CD14-positive monocyte (primary cell): ENCODE results near the gene NEIL3. TPM values are rescaled to one million over a fixed set of nuclear protein-coding genes. Genes with fewer than 3 reads are reported as not detected.

Source experiments
- DNase-seq, 3 donors: peaks; one replicate each; pipeline ENCODE4 v3.0.0-alpha.2; 2011 to 2022
- H2AFZ ChIP-seq: 2 replicates; pipeline ENCODE4 v1.6.0; 2012; ENCODE audit warnings: mild to moderate bottlenecking, low read depth, low read length, inconsistent platforms; ENCODE audit not compliant: insufficient read depth, poor library complexity, severe bottlenecking
- H3K27ac ChIP-seq, 2 donors: 1 replicate in 1 of 2; 2 replicates in 1 of 2; pipeline ENCODE4 v1.5.1; 2012 to 2013; ENCODE audit warnings: low read length in 2 of 2, control low read depth in 1 of 2, inconsistent platforms in 1 of 2, low read depth in 1 of 2, mild to moderate bottlenecking in 1 of 2
- H3K27me3 ChIP-seq, 2 donors: one replicate each; pipeline versions ENCODE4 v1.6.0 to v1.6.1; 2011 to 2013; ENCODE audit warnings: low read length in 2 of 2; ENCODE audit not compliant: control insufficient read depth in 2 of 2, insufficient read depth in 2 of 2
- H3K36me3 ChIP-seq, 2 donors: replicated peaks in 1 of 2; 1 replicate in 1 of 2; 2 replicates in 1 of 2; pipeline versions ENCODE4 v1.5.1 to v1.6.1; 2012 to 2013; ENCODE audit warnings: low read length in 2 of 2, control low read depth in 1 of 2, inconsistent platforms in 1 of 2, mild to moderate bottlenecking in 1 of 2; ENCODE audit not compliant: insufficient read depth in 2 of 2, control insufficient read depth in 1 of 2
- H3K4me1 ChIP-seq, 2 donors: 1 replicate in 1 of 2; 2 replicates in 1 of 2; pipeline versions ENCODE4 v1.5.1 to v1.6.1; 2012 to 2013; ENCODE audit warnings: low read length in 2 of 2, control low read depth in 1 of 2, inconsistent platforms in 1 of 2, mild to moderate bottlenecking in 1 of 2, moderate library complexity in 1 of 2; ENCODE audit not compliant: insufficient read depth in 2 of 2, control insufficient read depth in 1 of 2
- H3K4me2 ChIP-seq: replicated peaks from 2 replicates; pipeline ENCODE3; 2012; ENCODE audit warnings: low read length, moderate library complexity, mild to moderate bottlenecking; ENCODE audit not compliant: poor library complexity, severe bottlenecking; ENCODE audit errors: extremely low read depth
- H3K4me3 ChIP-seq, 3 experiments: fragments of 200-600 bp in 1 of 3; sonication (generic) in 1 of 3; replicated peaks in 1 of 3; 1 replicate in 2 of 3; 2 replicates in 1 of 3; pipeline ENCODE4 v1.5.1; 2011 to 2013; ENCODE audit warnings: low read length in 3 of 3, mild to moderate bottlenecking in 3 of 3, control low read depth in 2 of 3, low read depth in 2 of 3, inconsistent platforms in 1 of 3, moderate library complexity in 1 of 3
- H3K79me2 ChIP-seq: 2 replicates; pipeline ENCODE4 v1.6.0; 2012; ENCODE audit warnings: mild to moderate bottlenecking, control low read depth, inconsistent platforms, low read length, moderate library complexity; ENCODE audit not compliant: insufficient read depth
- H3K9ac ChIP-seq: 2 replicates; pipeline ENCODE4 v1.6.0; 2017; ENCODE audit warnings: low read length, mild to moderate bottlenecking; ENCODE audit not compliant: insufficient read depth, poor library complexity, severe bottlenecking
- H3K9me3 ChIP-seq, 2 donors: replicated peaks in 1 of 2; 1 replicate in 1 of 2; 2 replicates in 1 of 2; pipeline versions ENCODE4 v1.5.1 to v1.6.1; 2012 to 2013; ENCODE audit warnings: low read length in 2 of 2, control low read depth in 1 of 2; ENCODE audit not compliant: control insufficient read depth in 1 of 2, insufficient read depth in 1 of 2
- H4K20me1 ChIP-seq: 2 replicates; pipeline ENCODE4 v1.6.0; 2012; ENCODE audit warnings: mild to moderate bottlenecking, low read length, control low read depth, moderate library complexity; ENCODE audit not compliant: insufficient read depth
- H3K27ac Mint-ChIP-seq, 7 donors: one replicate each; pipeline ENCODE4 v1.8.0; 2020; ENCODE audit warnings: mild to moderate bottlenecking in 7 of 7, mixed read lengths in 7 of 7, moderate library complexity in 6 of 7, inconsistent platforms in 2 of 7
- H3K27me3 Mint-ChIP-seq, 3 donors: one replicate each; pipeline ENCODE4 v1.8.0; 2021 to 2022; ENCODE audit warnings: low read depth in 3 of 3, mild to moderate bottlenecking in 3 of 3, mixed read lengths in 3 of 3, moderate library complexity in 3 of 3, inconsistent platforms in 1 of 3
- H3K36me3 Mint-ChIP-seq, 2 donors: one replicate each; pipeline ENCODE4 v1.8.0; 2020; ENCODE audit warnings: mixed read lengths in 2 of 2, inconsistent platforms in 1 of 2, mild to moderate bottlenecking in 1 of 2
- H3K4me1 Mint-ChIP-seq: one replicate; pipeline ENCODE4 v1.8.0; 2020; ENCODE audit warnings: mild to moderate bottlenecking, mixed read lengths
- H3K4me3 Mint-ChIP-seq, 2 donors: one replicate each; pipeline ENCODE4 v1.8.0; 2020; ENCODE audit warnings: mild to moderate bottlenecking in 2 of 2, mixed read lengths in 2 of 2, moderate library complexity in 1 of 2
- H3K9me3 Mint-ChIP-seq, 7 donors: one replicate each; pipeline ENCODE4 v1.8.0; 2020 to 2022; ENCODE audit warnings: mixed read lengths in 7 of 7, mild to moderate bottlenecking in 6 of 7, moderate library complexity in 6 of 7, inconsistent platforms in 2 of 7
- CTCF ChIP-seq: fragments of 200-600 bp; IDR thresholded peaks from one replicate; pipeline ENCODE4 v1.8.0; 2022; ENCODE audit warnings: antibody characterized with exemption, mild to moderate bottlenecking
- WGBS: methylation state at CpG from one replicate; pipeline ENCODE4 v1.1.5; 2013; ENCODE audit warnings: missing lambda C conversion rate; ENCODE audit not compliant: insufficient coverage; 5-methylcytosine and 5-hydroxymethylcytosine counted together
- intact Hi-C, 2 donors: fragments of 100-400 bp; cut with micrococcal nuclease; formaldehyde crosslinking; loops; one replicate each; pipeline versions ENCODE4 v1.15.0 to v1.15.1; 2023
- polyA plus RNA-seq, 3 donors: library from polyadenylated mRNA; depleted of rRNA in 1 of 3; unstranded in 2 of 3; stranded (reverse) in 1 of 3; fragments of 300-500 nt in 2 of 3; fragments of >200 nt in 1 of 3; fragmentation: Illumina TruSeq in 2 of 3; gene quantifications; 1 replicate in 2 of 3; 2 replicates in 1 of 3; pipeline ENCODE4 v1.2.3, GENCODE V29; 2012 to 2021

NEIL3 gene
- polyA plus RNA-seq, 3 donors, result 0.70 to 0.85 TPM; not detected in 1

GRCh38 chr4:177275999-177276398 is 33.7 kb upstream of the NEIL3 start:
- Mint-ChIP-seq H3K27ac (peak overlapping the region in 1 of 7 donors; percentile 56), H3K36me3 (no peaks in the 10 kb centered on the region), H3K9me3 (peaks cover 0 to 7% (median 5%) of the 10 kb centered on the region in 7 donors), H3K4me3 (no peak overlapping the region), H3K4me1 (peaks cover 19% of the 10 kb centered on the region), H3K27me3 (peaks cover 0 to 3% (median 1%) of the 10 kb centered on the region in 3 donors)
- WGBS, result 100% methylated on average over 2 of the region's 4 CpGs
- peak in 1 of 3 donors; percentile 5 for DNase-seq
- Histone ChIP-seq H4K20me1 (no peaks in the 10 kb centered on the region), H3K27me3 (no peaks in the 10 kb centered on the region), H3K36me3 (no peaks in the 10 kb centered on the region), H3K4me1 (peaks cover 0 to 14% of the 10 kb centered on the region in 2 donors), H3K79me2 (no peaks in the 10 kb centered on the region), H3K9me3 (no peaks in the 10 kb centered on the region), H3K9ac (no peak overlapping the region), H2AFZ (no peak overlapping the region), H3K27ac (no peak overlapping the region), H3K4me2 (no peak overlapping the region), H3K4me3 (no peak overlapping the region)
- no peak for TF ChIP-seq CTCF
- intact Hi-C loops, result no loop called here

GRCh38 chr4:177281351-177281909 is 28.2 kb upstream of the NEIL3 start:
- Histone ChIP-seq H3K4me1 (peaks cover 20 to 29% of the 10 kb centered on the region in 2 donors), H4K20me1 (no peaks in the 10 kb centered on the region), H3K9ac (no peak overlapping the region), H3K27ac (no peak overlapping the region), H3K27me3 (no peaks in the 10 kb centered on the region), H3K36me3 (no peaks in the 10 kb centered on the region), H3K4me3 (no peak overlapping the region), H3K79me2 (no peaks in the 10 kb centered on the region), H3K4me2 (no peak overlapping the region), H3K9me3 (no peaks in the 10 kb centered on the region), H2AFZ (peak overlapping the region; percentile 12)
- no peaks in the 10 kb centered on the region for H3K36me3 Mint-ChIP-seq
- peaks cover 0 to 1% (median 1%) of the 10 kb centered on the region in 3 donors for H3K27me3 Mint-ChIP-seq
- peaks cover 0 to 7% (median 4%) of the 10 kb centered on the region in 7 donors for H3K9me3 Mint-ChIP-seq
- WGBS, result no CpG with 5 or more reads among the region's 4 CpGs
- H3K4me1 Mint-ChIP-seq, result peaks cover 33% of the 10 kb centered on the region
- DNase-seq, result no peak
- no peak for TF ChIP-seq CTCF
- peak overlapping the region in 1 of 2 donors; percentile 42 for H3K4me3 Mint-ChIP-seq
- peak overlapping the region in 3 of 7 donors; percentile 8 to 82 (median 69) for H3K27ac Mint-ChIP-seq
- intact Hi-C loops, result no loop called here
